GM12878 (cell line): ENCODE data around the gene STXBP1. TPM values are rescaled to one million over a fixed set of nuclear protein-coding genes. Genes with fewer than 3 reads are reported as not detected.

ENCODE experiments used
- ATAC-seq: fragments of 200-7000 bp; cut with Tn5 transposase; 3 replicates; pipeline ENCODE4 v1.9.1; 2020; ENCODE audit warnings: mild to moderate bottlenecking, moderate library complexity
- BruUV-seq: library from RNA; stranded (reverse); fragments of 400-500 nt; replicated peaks from 2 replicates; lab custom pipeline; 2021; lab: Mats Ljungman, UMichigan
- CTCF ChIA-PET: fragments of 300-600 bp; sonication (Branson Sonifier 250); formaldehyde crosslinking; extraction: SDS; loops from one replicate; lab custom pipeline; 2021; ENCODE audit warnings: inconsistent platforms; lab: Yijun Ruan, JAX
- POLR2A ChIA-PET: fragments of 350-600 bp; formaldehyde crosslinking; extraction: SDS; loops from one replicate; lab custom pipeline; 2021; ENCODE audit warnings: inconsistent platforms; lab: Charles Lee
- RAD21 ChIA-PET: fragments of 300-600 bp; sonication (Branson Sonifier 250); formaldehyde crosslinking; loops from one replicate; lab custom pipeline; 2023; ENCODE audit warnings: antibody characterized with exemption; ENCODE audit not compliant: unreplicated experiment; lab: Charles Lee
- SMC1A ChIA-PET: fragments of 300-600 bp; sonication (Branson Sonifier 250); formaldehyde crosslinking; loops from one replicate; lab custom pipeline; 2023; ENCODE audit not compliant: unreplicated experiment, uncharacterized antibody; lab: Charles Lee
- DNase-seq: peaks from one replicate; pipeline ENCODE4 v3.0.0-alpha.2; 2011; ENCODE audit warnings: low read depth, low spot score
- FAIRE-seq: peaks from 3 replicates; lab custom pipeline; 2011; peaks lifted over from hg19 to GRCh38; lab: Jason Lieb, UNC
- H2AFZ ChIP-seq: 2 replicates; pipeline ENCODE4 v1.6.0; 2011; ENCODE audit warnings: low read depth, low read length, control low read depth; ENCODE audit not compliant: control insufficient read depth
- H3K27ac ChIP-seq: 2 replicates; pipeline ENCODE4 v1.5.1; 2011; ENCODE audit warnings: control low read depth; ENCODE audit not compliant: control insufficient read depth, insufficient read depth
- H3K27me3 ChIP-seq, 2 experiments: replicated peaks in 1 of 2; 2 replicates each; pipeline versions ENCODE4 v1.6.0 to v1.6.1; 2011; ENCODE audit warnings: low read length in 1 of 2; ENCODE audit not compliant: control insufficient read depth in 2 of 2, insufficient read depth in 2 of 2
- H3K36me3 ChIP-seq, 2 experiments: 2 replicates each; pipeline ENCODE4 v1.5.1; 2011; ENCODE audit warnings: low read length in 1 of 2; ENCODE audit not compliant: control insufficient read depth in 2 of 2, insufficient read depth in 2 of 2
- H3K4me1 ChIP-seq: 2 replicates; pipeline ENCODE4 v1.6.1; 2011; ENCODE audit warnings: mild to moderate bottlenecking, low read length, moderate library complexity, mixed read lengths; ENCODE audit not compliant: control insufficient read depth, insufficient read depth
- H3K4me2 ChIP-seq: 2 replicates; pipeline ENCODE4 v1.6.0; 2011; ENCODE audit warnings: control low read depth; ENCODE audit not compliant: control insufficient read depth, insufficient read depth
- H3K4me3 ChIP-seq: fragments of 200-600 bp; sonication (generic); 2 replicates; pipeline ENCODE4 v1.5.1; 2016
- H3K79me2 ChIP-seq: 2 replicates; pipeline ENCODE4 v1.6.0; 2011; ENCODE audit warnings: low read length; ENCODE audit not compliant: control insufficient read depth, insufficient read depth
- H3K9ac ChIP-seq: 2 replicates; pipeline ENCODE4 v1.8.0; 2011; ENCODE audit warnings: low read length, control low read depth, mixed read lengths; ENCODE audit not compliant: control insufficient read depth, insufficient read depth
- H3K9me3 ChIP-seq: replicated peaks from 3 replicates; pipeline ENCODE4 v1.5.1; 2011; ENCODE audit warnings: mild to moderate bottlenecking, low read length; ENCODE audit not compliant: control insufficient read depth, insufficient read depth
- H4K20me1 ChIP-seq: 2 replicates; pipeline ENCODE4 v1.6.0; 2011; ENCODE audit not compliant: control insufficient read depth, insufficient read depth
- ASH2L ChIP-seq: fragments of 300-600, 200-600 bp; sonication (generic); IDR thresholded peaks from 2 replicates; pipeline ENCODE4 v1.6.1; 2017; ENCODE audit warnings: low read depth, mild to moderate bottlenecking, borderline replicate concordance
- BCL11A ChIP-seq: IDR thresholded peaks from 2 replicates; pipeline ENCODE4 v1.6.1; 2011; ENCODE audit warnings: low read depth, low read length
- EGR1 ChIP-seq, 2 experiments: IDR thresholded peaks; 1 replicate in 1 of 2; 2 replicates in 1 of 2; pipeline ENCODE4 v1.6.1; 2011 to 2012; ENCODE audit warnings: low read depth in 2 of 2, low read length in 2 of 2, borderline replicate concordance in 1 of 2, mild to moderate bottlenecking in 1 of 2, moderate library complexity in 1 of 2
- GABPA ChIP-seq: IDR thresholded peaks from 2 replicates; pipeline ENCODE4 v1.6.1; 2014; ENCODE audit warnings: antibody characterized with exemption, low read depth, mild to moderate bottlenecking, inconsistent platforms
- KAT2A ChIP-seq: conservative IDR thresholded peaks from 2 replicates; pipeline ENCODE4 v1.6.1; 2011; ENCODE audit warnings: low read depth, low read length; ENCODE audit not compliant: control insufficient read depth
- KLF5 ChIP-seq: fragments of 450-650 bp; IDR thresholded peaks from 2 replicates; pipeline ENCODE4 v1.6.1; 2014; ENCODE audit warnings: mild to moderate bottlenecking; ENCODE audit not compliant: partially characterized antibody
- MEF2B ChIP-seq: fragments of 450-650 bp; IDR thresholded peaks from 2 replicates; pipeline ENCODE4 v1.6.1; 2018; ENCODE audit warnings: mild to moderate bottlenecking, moderate library complexity; ENCODE audit not compliant: partially characterized antibody, poor library complexity, severe bottlenecking
- MLLT1 ChIP-seq: fragments of 450-650 bp; IDR thresholded peaks from 2 replicates; pipeline ENCODE4 v1.6.1; 2016; ENCODE audit warnings: mild to moderate bottlenecking
- NFYB ChIP-seq: IDR thresholded peaks from 2 replicates; pipeline ENCODE4 v1.6.1; 2011; ENCODE audit warnings: low read depth, mild to moderate bottlenecking, low read length, improper control_type of control experiment, moderate library complexity; ENCODE audit not compliant: insufficient read depth
- RFX5 ChIP-seq: IDR thresholded peaks from 2 replicates; pipeline ENCODE4 v1.6.1; 2011; ENCODE audit warnings: low read depth, low read length, improper control_type of control experiment
- SREBF2 ChIP-seq: IDR thresholded peaks from 2 replicates; pipeline ENCODE4 v1.6.1; 2012; ENCODE audit warnings: mild to moderate bottlenecking, low read length
- STAT3 ChIP-seq: IDR thresholded peaks from 2 replicates; pipeline ENCODE4 v1.6.1; 2011; ENCODE audit warnings: low read depth, low read length, improper control_type of control experiment
- TAF1 ChIP-seq: IDR thresholded peaks from 2 replicates; pipeline ENCODE4 v1.6.1; 2011; ENCODE audit warnings: mild to moderate bottlenecking, low read depth, low read length, borderline replicate concordance
- ZNF622 ChIP-seq: fragments of 450-650 bp; IDR thresholded peaks from 2 replicates; pipeline ENCODE4 v1.6.1; 2017; ENCODE audit warnings: mild to moderate bottlenecking, inconsistent platforms
- WGBS: methylation state at CpG from one replicate; pipeline ENCODE4 v1.1.6; 2016; ENCODE audit warnings: low lambda C conversion rate; ENCODE audit not compliant: insufficient replicate concordance, insufficient coverage; ENCODE audit errors: missing lambda C conversion rate; 5-methylcytosine and 5-hydroxymethylcytosine counted together
- in situ Hi-C: fragments of 300-500 bp; cut with MboI; formaldehyde crosslinking; loops from 9 replicates; pipeline ENCODE4 v1.14.3; 2018; ENCODE audit warnings: mixed read lengths
- intact Hi-C: fragments of 100-400 bp; cut with micrococcal nuclease; formaldehyde crosslinking; loops from one replicate; pipeline ENCODE4 v1.14.2; 2022; ENCODE audit not compliant: unreplicated experiment
- polyA plus RNA-seq, 11 experiments: library from polyadenylated mRNA; depleted of rRNA in 4 of 11; unstranded in 6 of 11; stranded (reverse) in 5 of 11; fragments of >200 nt; fragmentation: Nextera tagmentation in 4 of 11; fragmentation: Illumina TruSeq in 1 of 11; extraction: Ambion mirVana in 4 of 11; extraction: Trizol in 1 of 11; gene quantifications; 1 replicate in 1 of 11; 2 replicates in 10 of 11; pipeline versions ENCODE4 v1.2.1 to v1.2.3, GENCODE V29; 2011 to 2016; ENCODE audit warnings: inconsistent platforms in 2 of 11, missing spikeins in 2 of 11, low read depth in 1 of 11
- total RNA-seq, 4 experiments: library from RNA; depleted of rRNA in 3 of 4; stranded (reverse); fragments of >200 nt in 3 of 4; fragmentation: Illumina TruSeq in 1 of 4; extraction: Trizol in 1 of 4; gene quantifications; 2 replicates each; pipeline versions ENCODE4 v1.2.1 to v1.2.3, GENCODE V29; 2013 to 2021
- TF ChIP-seq, protein P1 (sequence below): fragments of 450-650 bp; formaldehyde crosslinking; IDR thresholded peaks from 2 replicates; pipeline ENCODE4 v1.5.0; 2022; ENCODE audit warnings: mild to moderate bottlenecking, missing genetic modification characterization
- TF ChIP-seq, protein P2 (sequence below): fragments of 450-650 bp; IDR thresholded peaks from 2 replicates; pipeline ENCODE4 v1.6.1; 2017; ENCODE audit warnings: mild to moderate bottlenecking, moderate library complexity

Gene STXBP1
- total and polyA plus RNA-seq, 10 of the 15 experiments (the other 5 are each of a cell fraction or from before 2014, with no cell fraction given), result 0.08 to 0.85 (median 0.31) TPM; not detected in 3

DNA sequence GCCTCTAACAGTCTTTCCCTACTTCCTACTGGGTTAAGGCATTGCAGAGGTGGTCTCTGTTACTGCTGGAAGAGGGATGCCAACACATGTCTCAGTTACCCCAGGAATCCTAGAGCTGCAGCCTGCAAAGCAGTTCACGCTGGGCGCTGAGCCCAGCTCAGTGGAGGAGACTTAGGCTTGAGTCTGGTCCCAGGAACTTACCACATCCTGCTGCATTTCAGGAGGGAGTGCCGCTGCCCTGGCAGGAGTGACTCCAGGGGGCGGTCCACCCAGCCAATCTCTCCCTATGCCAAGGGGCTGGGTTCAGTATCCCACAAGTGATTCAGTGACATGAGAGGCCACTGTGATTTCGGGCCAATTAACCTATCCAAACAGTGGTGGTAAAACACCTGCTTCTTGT, 111.4 kb downstream of the STXBP1 start:
- FAIRE-seq (no peak), ATAC-seq (no peak), DNase-seq (no peak)
- no peak overlapping the region for H3K9ac ChIP-seq
- no peaks in the 10 kb centered on the region for H3K9me3 ChIP-seq
- H3K4me1 ChIP-seq, result no peaks in the 10 kb centered on the region
- no peaks in the 10 kb centered on the region for H3K36me3 ChIP-seq
- no peaks in the 10 kb centered on the region for H3K27me3 ChIP-seq
- SMC1A ChIA-PET, result no interaction called here
- H3K4me3 ChIP-seq, result no peak overlapping the region
- no peaks in the 10 kb centered on the region for H4K20me1 ChIP-seq
- CTCF ChIA-PET, result no interaction called here
- intact Hi-C loops (no loop called here), in situ Hi-C loops (no loop called here)
- RAD21 ChIA-PET, result no interaction called here
- POLR2A ChIA-PET, result no interaction called here
- no peak overlapping the region for H2AFZ ChIP-seq
- H3K4me2 ChIP-seq, result no peak overlapping the region
- no peaks in the 10 kb centered on the region for H3K79me2 ChIP-seq
- H3K27ac ChIP-seq, result no peak overlapping the region
- BruUV-seq, result no TSS peak
- 63% methylated on average over 5 of the region's 5 CpGs for WGBS
- TF ChIP-seq, protein P1, sequence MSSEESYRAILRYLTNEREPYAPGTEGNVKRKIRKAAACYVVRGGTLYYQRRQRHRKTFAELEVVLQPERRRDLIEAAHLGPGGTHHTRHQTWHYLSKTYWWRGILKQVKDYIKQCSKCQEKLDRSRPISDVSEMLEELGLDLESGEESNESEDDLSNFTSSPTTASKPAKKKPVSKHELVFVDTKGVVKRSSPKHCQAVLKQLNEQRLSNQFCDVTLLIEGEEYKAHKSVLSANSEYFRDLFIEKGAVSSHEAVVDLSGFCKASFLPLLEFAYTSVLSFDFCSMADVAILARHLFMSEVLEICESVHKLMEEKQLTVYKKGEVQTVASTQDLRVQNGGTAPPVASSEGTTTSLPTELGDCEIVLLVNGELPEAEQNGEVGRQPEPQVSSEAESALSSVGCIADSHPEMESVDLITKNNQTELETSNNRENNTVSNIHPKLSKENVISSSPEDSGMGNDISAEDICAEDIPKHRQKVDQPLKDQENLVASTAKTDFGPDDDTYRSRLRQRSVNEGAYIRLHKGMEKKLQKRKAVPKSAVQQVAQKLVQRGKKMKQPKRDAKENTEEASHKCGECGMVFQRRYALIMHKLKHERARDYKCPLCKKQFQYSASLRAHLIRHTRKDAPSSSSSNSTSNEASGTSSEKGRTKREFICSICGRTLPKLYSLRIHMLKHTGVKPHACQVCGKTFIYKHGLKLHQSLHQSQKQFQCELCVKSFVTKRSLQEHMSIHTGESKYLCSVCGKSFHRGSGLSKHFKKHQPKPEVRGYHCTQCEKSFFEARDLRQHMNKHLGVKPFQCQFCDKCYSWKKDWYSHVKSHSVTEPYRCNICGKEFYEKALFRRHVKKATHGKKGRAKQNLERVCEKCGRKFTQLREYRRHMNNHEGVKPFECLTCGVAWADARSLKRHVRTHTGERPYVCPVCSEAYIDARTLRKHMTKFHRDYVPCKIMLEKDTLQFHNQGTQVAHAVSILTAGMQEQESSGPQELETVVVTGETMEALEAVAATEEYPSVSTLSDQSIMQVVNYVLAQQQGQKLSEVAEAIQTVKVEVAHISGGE (CRISPR knock-in tag), result no peak
- TF ChIP-seq, protein P2, sequence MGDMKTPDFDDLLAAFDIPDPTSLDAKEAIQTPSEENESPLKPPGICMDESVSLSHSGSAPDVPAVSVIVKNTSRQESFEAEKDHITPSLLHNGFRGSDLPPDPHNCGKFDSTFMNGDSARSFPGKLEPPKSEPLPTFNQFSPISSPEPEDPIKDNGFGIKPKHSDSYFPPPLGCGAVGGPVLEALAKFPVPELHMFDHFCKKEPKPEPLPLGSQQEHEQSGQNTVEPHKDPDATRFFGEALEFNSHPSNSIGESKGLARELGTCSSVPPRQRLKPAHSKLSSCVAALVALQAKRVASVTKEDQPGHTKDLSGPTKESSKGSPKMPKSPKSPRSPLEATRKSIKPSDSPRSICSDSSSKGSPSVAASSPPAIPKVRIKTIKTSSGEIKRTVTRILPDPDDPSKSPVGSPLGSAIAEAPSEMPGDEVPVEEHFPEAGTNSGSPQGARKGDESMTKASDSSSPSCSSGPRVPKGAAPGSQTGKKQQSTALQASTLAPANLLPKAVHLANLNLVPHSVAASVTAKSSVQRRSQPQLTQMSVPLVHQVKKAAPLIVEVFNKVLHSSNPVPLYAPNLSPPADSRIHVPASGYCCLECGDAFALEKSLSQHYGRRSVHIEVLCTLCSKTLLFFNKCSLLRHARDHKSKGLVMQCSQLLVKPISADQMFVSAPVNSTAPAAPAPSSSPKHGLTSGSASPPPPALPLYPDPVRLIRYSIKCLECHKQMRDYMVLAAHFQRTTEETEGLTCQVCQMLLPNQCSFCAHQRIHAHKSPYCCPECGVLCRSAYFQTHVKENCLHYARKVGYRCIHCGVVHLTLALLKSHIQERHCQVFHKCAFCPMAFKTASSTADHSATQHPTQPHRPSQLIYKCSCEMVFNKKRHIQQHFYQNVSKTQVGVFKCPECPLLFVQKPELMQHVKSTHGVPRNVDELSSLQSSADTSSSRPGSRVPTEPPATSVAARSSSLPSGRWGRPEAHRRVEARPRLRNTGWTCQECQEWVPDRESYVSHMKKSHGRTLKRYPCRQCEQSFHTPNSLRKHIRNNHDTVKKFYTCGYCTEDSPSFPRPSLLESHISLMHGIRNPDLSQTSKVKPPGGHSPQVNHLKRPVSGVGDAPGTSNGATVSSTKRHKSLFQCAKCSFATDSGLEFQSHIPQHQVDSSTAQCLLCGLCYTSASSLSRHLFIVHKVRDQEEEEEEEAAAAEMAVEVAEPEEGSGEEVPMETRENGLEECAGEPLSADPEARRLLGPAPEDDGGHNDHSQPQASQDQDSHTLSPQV, result no peak
- TF ChIP-seq KAT2A (no peak), MEF2B (no peak), TAF1 (no peak), BCL11A (no peak), NFYB (no peak), GABPA (no peak), SREBF2 (no peak), ZNF622 (no peak), KLF5 (no peak), MLLT1 (no peak), RFX5 (no peak), ASH2L (no peak), STAT3 (no peak), EGR1 (IDR thresholded peaks at IDR 0.05; ENCODE audit: borderline replicate concordance in 1 of 2, low read depth in 2 of 2, low read length in 2 of 2) (no peak)
